Stomach (tissue), 9 donors: Measurements from ENCODE around the gene AUH. TPM values are rescaled to one million over a fixed set of nuclear protein-coding genes. Genes with fewer than 3 reads are reported as not detected.

Experiments used
- DNase-seq, 2 donors: peaks; one replicate each; pipeline versions ENCODE4 v3.0.0 to v3.0.0-alpha.2; 2013 to 2019
- H3K27ac ChIP-seq, 5 donors: fragments of 200-600 bp in 4 of 5; sonication (generic) in 4 of 5; one replicate each; pipeline ENCODE4 v1.5.1; 2013 to 2019; ENCODE audit warnings: mild to moderate bottlenecking in 1 of 5, moderate library complexity in 1 of 5
- H3K27me3 ChIP-seq, 3 donors: fragments of 200-600 bp; sonication (generic); one replicate each; pipeline ENCODE4 v1.5.1; 2017 to 2019; ENCODE audit warnings: mixed run types in 1 of 3
- H3K36me3 ChIP-seq, 4 donors: fragments of 200-600 bp; sonication (generic); 1 replicate in 3 of 4; 2 replicates in 1 of 4; pipeline ENCODE4 v1.5.1; 2016 to 2019
- H3K4me1 ChIP-seq, 4 donors: fragments of 200-600 bp; sonication (generic); one replicate each; pipeline ENCODE4 v1.5.1; 2016 to 2019
- H3K4me3 ChIP-seq, 4 donors: fragments of 200-600 bp; sonication (generic) in 3 of 4; one replicate each; pipeline ENCODE4 v1.5.1; 2016 to 2019; ENCODE audit warnings: mild to moderate bottlenecking in 1 of 4
- H3K9me3 ChIP-seq, 4 donors: fragments of 200-600 bp; sonication (generic); one replicate each; pipeline ENCODE4 v1.5.1; 2016 to 2019
- EP300 ChIP-seq: sonication (generic); formaldehyde crosslinking; IDR thresholded peaks from one replicate; pipeline ENCODE4 v1.6.1; 2017; ENCODE audit warnings: antibody characterized with exemption
- POLR2A ChIP-seq, 4 donors: fragments of 450-650 bp; IDR thresholded peaks; one replicate each; pipeline ENCODE4 v1.6.1; 2016; ENCODE audit warnings: antibody characterized with exemption in 4 of 4, control low read depth in 2 of 4, mild to moderate bottlenecking in 1 of 4, moderate library complexity in 1 of 4
- POLR2AphosphoS5 ChIP-seq, 3 donors: sonication (generic); formaldehyde crosslinking; IDR thresholded peaks; one replicate each; pipeline ENCODE4 v1.6.1; 2016; ENCODE audit warnings: antibody characterized with exemption in 3 of 3
- WGBS, 5 donors: extraction: QIAGEN DNeasy Blood & Tissue Kit in 3 of 5; methylation state at CpG; one replicate each; pipeline versions ENCODE4 v1.1.5 to v1.1.7; 2013 to 2018; 5-methylcytosine and 5-hydroxymethylcytosine counted together
- intact Hi-C: fragments of 100-400 bp; cut with DNase I; formaldehyde crosslinking; loops from one replicate; pipeline ENCODE4 v1.15.1; 2023; ENCODE audit warnings: low total_unique reads
- polyA plus RNA-seq, 3 donors: library from polyadenylated mRNA; stranded (reverse); fragments of 200-250 nt; gene quantifications; one replicate each; pipeline ENCODE4 v1.2.3, GENCODE V29; 2013
- total RNA-seq, 5 donors: library from RNA; depleted of rRNA; stranded (reverse); fragments of >200 nt; gene quantifications; one replicate each; pipeline versions ENCODE4 v1.1.0 to v1.2.3, GENCODE V29; 2014 to 2016
- TF ChIP-seq, protein P1 (sequence below), 7 experiments: fragments of 450-650 bp in 4 of 7; fragments of 200-600 bp in 3 of 7; sonication (generic) in 3 of 7; IDR thresholded peaks; one replicate each; pipeline ENCODE4 v1.5.1; 2016 to 2019; ENCODE audit warnings: antibody characterized with exemption in 7 of 7, control low read depth in 2 of 7, mild to moderate bottlenecking in 1 of 7
- donor health status: healthy with polysubstance abuse.
- donor health status: Bipolar disorder and iron deficiency.
- donor health status: healthy.

AUH gene
- total and polyA plus RNA-seq, 8 donors: 5.8 to 331 (median 24.5) TPM

DNA sequence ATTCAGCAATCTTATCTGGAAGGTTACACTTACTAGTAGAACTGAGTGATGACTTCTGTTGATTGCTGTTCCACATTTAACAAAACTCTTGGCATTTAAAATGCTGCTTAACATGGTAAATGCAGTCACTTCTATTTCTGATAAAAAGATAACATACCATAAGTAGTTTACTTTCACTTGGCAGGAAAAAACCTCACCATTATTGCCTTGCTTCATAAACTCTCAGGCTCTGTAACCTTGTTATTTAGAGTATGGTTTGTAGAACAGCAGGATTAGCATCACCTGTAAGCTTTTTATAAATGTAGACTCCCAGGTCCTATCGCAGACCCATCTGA, 55.5 kb downstream of the AUH start:
- Histone ChIP-seq H3K9me3 (no peaks in the 10 kb centered on the region), H3K27me3 (no peaks in the 10 kb centered on the region), H3K4me1 (peaks cover 5 to 39% (median 26%) of the 10 kb centered on the region in 4 donors), H3K36me3 (peaks cover 0 to 3% (median 0%) of the 10 kb centered on the region in 4 donors), H3K4me3 (no peak overlapping the region), H3K27ac (peak overlapping the region in 1 of 5 donors; percentile 25)
- WGBS, 5 donors: 65 to 98% (median 86%) methylated on average over 1 of the region's 1 CpG
- intact Hi-C loops: no loop called here
- no peak for TF ChIP-seq POLR2A (IDR thresholded peaks at IDR 0.05)
- TF ChIP-seq, protein P1, sequence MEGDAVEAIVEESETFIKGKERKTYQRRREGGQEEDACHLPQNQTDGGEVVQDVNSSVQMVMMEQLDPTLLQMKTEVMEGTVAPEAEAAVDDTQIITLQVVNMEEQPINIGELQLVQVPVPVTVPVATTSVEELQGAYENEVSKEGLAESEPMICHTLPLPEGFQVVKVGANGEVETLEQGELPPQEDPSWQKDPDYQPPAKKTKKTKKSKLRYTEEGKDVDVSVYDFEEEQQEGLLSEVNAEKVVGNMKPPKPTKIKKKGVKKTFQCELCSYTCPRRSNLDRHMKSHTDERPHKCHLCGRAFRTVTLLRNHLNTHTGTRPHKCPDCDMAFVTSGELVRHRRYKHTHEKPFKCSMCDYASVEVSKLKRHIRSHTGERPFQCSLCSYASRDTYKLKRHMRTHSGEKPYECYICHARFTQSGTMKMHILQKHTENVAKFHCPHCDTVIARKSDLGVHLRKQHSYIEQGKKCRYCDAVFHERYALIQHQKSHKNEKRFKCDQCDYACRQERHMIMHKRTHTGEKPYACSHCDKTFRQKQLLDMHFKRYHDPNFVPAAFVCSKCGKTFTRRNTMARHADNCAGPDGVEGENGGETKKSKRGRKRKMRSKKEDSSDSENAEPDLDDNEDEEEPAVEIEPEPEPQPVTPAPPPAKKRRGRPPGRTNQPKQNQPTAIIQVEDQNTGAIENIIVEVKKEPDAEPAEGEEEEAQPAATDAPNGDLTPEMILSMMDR (IDR thresholded peaks at IDR 0.05): no peak
- no peak for TF ChIP-seq POLR2AphosphoS5 (IDR thresholded peaks at IDR 0.05)
- no peak for TF ChIP-seq EP300
- DNase-seq: no peak

DNA sequence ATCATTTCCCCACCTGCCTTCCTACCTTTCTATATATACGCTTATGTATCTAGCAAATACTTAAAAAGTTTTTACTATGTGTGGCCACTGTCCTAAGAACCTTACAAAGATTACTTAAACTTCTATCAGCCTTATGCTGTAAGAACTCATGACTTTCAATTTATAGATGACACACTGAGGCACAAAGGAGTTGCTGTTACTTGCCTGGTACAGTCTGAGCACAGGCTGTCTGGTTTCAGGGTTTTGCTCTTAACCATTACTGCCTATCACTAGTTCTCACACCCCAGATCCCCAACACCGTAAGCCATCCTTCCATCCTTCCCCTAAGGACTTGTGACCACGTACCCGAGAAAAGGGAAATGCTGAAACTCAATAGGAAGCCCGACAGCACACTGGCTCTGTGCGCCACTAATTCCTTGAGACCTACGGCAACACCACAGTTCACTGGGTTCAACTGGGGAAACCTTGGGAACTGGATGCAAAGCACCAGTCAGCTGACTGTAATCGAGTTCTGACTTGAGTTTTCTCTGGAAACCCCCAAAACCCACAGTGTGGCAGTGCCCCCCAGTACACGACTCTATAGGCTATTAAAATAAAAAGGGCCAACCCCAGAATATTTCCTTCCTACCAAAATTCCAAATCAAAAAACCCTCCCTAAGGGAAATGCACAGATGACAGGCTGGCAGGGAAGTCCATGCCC, 56.0 kb downstream of the AUH start:
- Histone ChIP-seq H3K36me3 (peaks cover 0 to 3% (median 0%) of the 10 kb centered on the region in 4 donors), H3K9me3 (no peaks in the 10 kb centered on the region), H3K27me3 (no peaks in the 10 kb centered on the region), H3K4me1 (peaks cover 5 to 43% (median 27%) of the 10 kb centered on the region in 4 donors), H3K27ac (peak overlapping the region in 1 of 5 donors; percentile 25), H3K4me3 (no peak overlapping the region)
- TF ChIP-seq POLR2AphosphoS5 (IDR thresholded peaks at IDR 0.05) (no peak), POLR2A (IDR thresholded peaks at IDR 0.05) (no peak), EP300 (no peak)
- TF ChIP-seq, protein P1 (IDR thresholded peaks at IDR 0.05): no peak
- 82 to 96% (median 94%) methylated on average over 9 of the region's 9 CpGs for WGBS, 5 donors
- intact Hi-C loops: no loop called here
- DNase-seq: no peak

DNA sequence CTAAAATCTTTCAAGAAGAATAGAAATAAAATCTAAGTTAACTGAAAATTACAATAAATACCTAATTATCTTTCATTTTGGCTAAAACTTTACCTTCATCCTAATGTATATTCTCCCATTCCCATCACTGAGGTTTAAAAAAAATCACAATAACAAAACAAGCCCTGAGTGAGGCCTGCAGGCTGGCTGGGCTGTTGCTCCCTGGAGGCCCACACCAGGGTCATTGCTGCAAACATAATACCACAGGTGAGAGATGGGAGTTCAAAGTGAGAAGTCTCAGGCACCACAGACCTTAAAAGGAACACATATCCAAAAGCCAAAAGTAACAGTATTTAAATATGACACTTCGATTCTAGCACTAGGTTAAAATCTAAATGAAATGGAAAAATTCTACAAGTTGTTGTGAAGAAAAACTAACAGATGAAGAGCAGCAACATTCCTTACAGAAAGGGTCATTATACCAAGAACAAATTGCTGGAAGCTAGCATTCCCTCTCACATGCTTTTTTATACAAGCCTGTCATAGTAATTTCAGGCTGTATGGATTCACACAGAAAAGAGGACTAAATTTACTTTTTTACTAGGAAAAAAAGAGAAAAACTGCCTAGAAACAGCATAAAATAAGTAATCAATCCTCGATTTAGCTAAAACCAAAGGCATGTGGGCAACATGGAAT, 57.8 kb downstream of the AUH start:
- Histone ChIP-seq H3K4me1 (peaks cover 5 to 52% (median 32%) of the 10 kb centered on the region in 4 donors), H3K36me3 (peaks cover 0 to under 1% (median 0%) of the 10 kb centered on the region in 4 donors), H3K9me3 (no peaks in the 10 kb centered on the region), H3K27ac (peak overlapping the region in 4 of 5 donors; percentile 63 to 85 (median 82)), H3K4me3 (no peak overlapping the region), H3K27me3 (no peaks in the 10 kb centered on the region)
- no peak for DNase-seq
- intact Hi-C loops: no loop called here
- WGBS, 5 donors: 86 to 93% (median 92%) methylated on average over 2 of the region's 2 CpGs
- TF ChIP-seq EP300: no peak
- TF ChIP-seq, protein P1 (IDR thresholded peaks at IDR 0.05): no peak
- TF ChIP-seq POLR2A (IDR thresholded peaks at IDR 0.05): no peak
- TF ChIP-seq POLR2AphosphoS5 (IDR thresholded peaks at IDR 0.05): no peak

DNA sequence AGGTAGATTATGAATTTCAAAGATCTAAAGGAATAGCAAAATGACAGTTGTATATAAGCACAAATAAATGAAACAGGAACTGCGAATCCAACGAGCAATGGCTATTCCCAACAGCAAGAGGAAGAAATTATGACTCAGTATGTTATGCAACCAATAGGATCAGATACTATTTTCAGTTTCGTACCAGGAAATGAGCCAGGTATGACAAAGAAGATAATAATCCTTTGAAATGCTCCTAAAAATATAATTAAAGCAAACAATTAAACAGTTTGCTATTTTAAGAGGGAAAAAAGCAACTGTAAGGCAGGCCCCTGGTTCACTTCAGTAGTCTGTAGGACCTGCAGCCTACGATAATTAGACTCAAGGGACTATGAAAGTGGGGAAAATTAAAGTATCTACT, 58.9 kb downstream of the AUH start:
- Histone ChIP-seq H3K4me3 (no peak overlapping the region), H3K36me3 (no peaks in the 10 kb centered on the region), H3K27ac (peak overlapping the region in 4 of 5 donors; percentile 63 to 85 (median 82)), H3K4me1 (peaks cover 5 to 59% (median 35%) of the 10 kb centered on the region in 4 donors), H3K27me3 (no peaks in the 10 kb centered on the region), H3K9me3 (no peaks in the 10 kb centered on the region)
- intact Hi-C loops: no loop called here
- 24 to 34% (median 27%) methylated on average over 4 of the region's 4 CpGs for WGBS, 5 donors
- DNase-seq: peak in 1 of 2 donors; percentile 48
- peak; percentile 59 to 88 (median 62) for TF ChIP-seq POLR2AphosphoS5 (IDR thresholded peaks at IDR 0.05)
- no peak for TF ChIP-seq POLR2A (IDR thresholded peaks at IDR 0.05)
